ENCODE data around the gene NFASC.

NFASC gene

GRCh38 chr1:204978782-204979181, 108.1 kb downstream of the NFASC start:
- H3K9me3 ChIP-seq (ENCODE audit: control insufficient read depth, low read depth, low read length) = no peaks in the 10 kb centered on the region
- H3K27ac ChIP-seq (ENCODE audit: low read length) = no peak overlapping the region
- H3K27me3 ChIP-seq (ENCODE audit: control insufficient read depth, insufficient read depth, low read length) = no peaks in the 10 kb centered on the region
- H3K4me1 ChIP-seq (ENCODE audit: control insufficient read depth, low read depth, low read length) = no peaks in the 10 kb centered on the region
- H3K9ac ChIP-seq (ENCODE audit: low read length) = no peak overlapping the region
- no peaks in the 10 kb centered on the region for H3K36me3 ChIP-seq (ENCODE audit: control insufficient read depth, low read depth, low read length)
- H3K4me3 ChIP-seq (ENCODE audit: low read length) = no peak overlapping the region

GRCh38 chr1:204979306-204979705, 108.6 kb downstream of the NFASC start:
- no peaks in the 10 kb centered on the region for H3K36me3 ChIP-seq (ENCODE audit: control insufficient read depth, low read depth, low read length)
- no peaks in the 10 kb centered on the region for H3K27me3 ChIP-seq (ENCODE audit: control insufficient read depth, insufficient read depth, low read length)
- no peak overlapping the region for H3K9ac ChIP-seq (ENCODE audit: low read length)
- no peaks in the 10 kb centered on the region for H3K9me3 ChIP-seq (ENCODE audit: control insufficient read depth, low read depth, low read length)
- H3K4me3 ChIP-seq (ENCODE audit: low read length) = no peak overlapping the region
- H3K27ac ChIP-seq (ENCODE audit: low read length) = no peak overlapping the region
- H3K4me1 ChIP-seq (ENCODE audit: control insufficient read depth, low read depth, low read length) = no peaks in the 10 kb centered on the region

- Histone ChIP-seq H3K4me1 (ENCODE audit: control insufficient read depth, low read depth, low read length) (no peaks in the 10 kb centered on the region), H3K27me3 (ENCODE audit: control insufficient read depth, insufficient read depth, low read length) (no peaks in the 10 kb centered on the region)
These were observed 109.4 kb downstream of the NFASC start for GRCh38 chr1:204979891-204980649.

GRCh38 chr1:204980840-204981405, 110.3 kb downstream of the NFASC start:
- Histone ChIP-seq H3K27me3 (ENCODE audit: control insufficient read depth, insufficient read depth, low read length) (no peaks in the 10 kb centered on the region), H3K36me3 (ENCODE audit: control insufficient read depth, low read depth, low read length) (no peaks in the 10 kb centered on the region), H3K4me1 (ENCODE audit: control insufficient read depth, low read depth, low read length) (no peaks in the 10 kb centered on the region), H3K4me3 (ENCODE audit: low read length) (no peak overlapping the region), H3K27ac (ENCODE audit: low read length) (no peak overlapping the region), H3K9ac (ENCODE audit: low read length) (no peak overlapping the region), H3K9me3 (ENCODE audit: control insufficient read depth, low read depth, low read length) (no peaks in the 10 kb centered on the region)

More at GRCh38 chr1:204979891-204980649, 109.4 kb downstream of the NFASC start:
- Histone ChIP-seq H3K4me3 (ENCODE audit: low read length) (no peak overlapping the region), H3K36me3 (ENCODE audit: control insufficient read depth, low read depth, low read length) (no peaks in the 10 kb centered on the region), H3K9me3 (ENCODE audit: control insufficient read depth, low read depth, low read length) (no peaks in the 10 kb centered on the region), H3K9ac (ENCODE audit: low read length) (no peak overlapping the region), H3K27ac (ENCODE audit: low read length) (no peak overlapping the region)

GRCh38 chr1:204983136-204983535, 112.5 kb downstream of the NFASC start:
- H3K4me1 ChIP-seq (ENCODE audit: control insufficient read depth, low read depth, low read length) = no peaks in the 10 kb centered on the region
- no peak overlapping the region for H3K27ac ChIP-seq (ENCODE audit: low read length)
- H3K36me3 ChIP-seq (ENCODE audit: control insufficient read depth, low read depth, low read length) = no peaks in the 10 kb centered on the region
- no peak overlapping the region for H3K4me3 ChIP-seq (ENCODE audit: low read length)
- H3K27me3 ChIP-seq (ENCODE audit: control insufficient read depth, insufficient read depth, low read length) = no peaks in the 10 kb centered on the region
- no peaks in the 10 kb centered on the region for H3K9me3 ChIP-seq (ENCODE audit: control insufficient read depth, low read depth, low read length)
- no peak overlapping the region for H3K9ac ChIP-seq (ENCODE audit: low read length)

- no peak overlapping the region for H3K9ac ChIP-seq (ENCODE audit: low read length)
- no peaks in the 10 kb centered on the region for H3K9me3 ChIP-seq (ENCODE audit: control insufficient read depth, low read depth, low read length)
- H3K4me3 ChIP-seq (ENCODE audit: low read length) = no peak overlapping the region
- no peaks in the 10 kb centered on the region for H3K27me3 ChIP-seq (ENCODE audit: control insufficient read depth, insufficient read depth, low read length)
- H3K36me3 ChIP-seq (ENCODE audit: control insufficient read depth, low read depth, low read length) = no peaks in the 10 kb centered on the region
- no peaks in the 10 kb centered on the region for H3K4me1 ChIP-seq (ENCODE audit: control insufficient read depth, low read depth, low read length)
- H3K27ac ChIP-seq (ENCODE audit: low read length) = no peak overlapping the region
These were observed 113.2 kb downstream of the NFASC start for GRCh38 chr1:204983881-204984280.

- H3K27ac ChIP-seq (ENCODE audit: low read length) = no peak overlapping the region
- H3K4me3 ChIP-seq (ENCODE audit: low read length) = no peak overlapping the region
- H3K9me3 ChIP-seq (ENCODE audit: control insufficient read depth, low read depth, low read length) = no peaks in the 10 kb centered on the region
- no peaks in the 10 kb centered on the region for H3K27me3 ChIP-seq (ENCODE audit: control insufficient read depth, insufficient read depth, low read length)
- no peaks in the 10 kb centered on the region for H3K4me1 ChIP-seq (ENCODE audit: control insufficient read depth, low read depth, low read length)
- H3K36me3 ChIP-seq (ENCODE audit: control insufficient read depth, low read depth, low read length) = no peaks in the 10 kb centered on the region
- no peak overlapping the region for H3K9ac ChIP-seq (ENCODE audit: low read length)
These were observed 113.8 kb downstream of the NFASC start for GRCh38 chr1:204984499-204984898.

- Histone ChIP-seq H3K9me3 (ENCODE audit: control insufficient read depth, low read depth, low read length) (no peaks in the 10 kb centered on the region), H3K36me3 (ENCODE audit: control insufficient read depth, low read depth, low read length) (no peaks in the 10 kb centered on the region), H3K4me3 (ENCODE audit: low read length) (no peak overlapping the region), H3K27ac (ENCODE audit: low read length) (no peak overlapping the region), H3K27me3 (ENCODE audit: control insufficient read depth, insufficient read depth, low read length) (peaks cover 6% of the 10 kb centered on the region), H3K9ac (ENCODE audit: low read length) (no peak overlapping the region), H3K4me1 (ENCODE audit: control insufficient read depth, low read depth, low read length) (peaks cover 7% of the 10 kb centered on the region)
These were observed 115.5 kb downstream of the NFASC start for GRCh38 chr1:204986181-204986580.

- H3K27me3 ChIP-seq (ENCODE audit: control insufficient read depth, insufficient read depth, low read length) = peaks cover 6% of the 10 kb centered on the region
- H3K4me3 ChIP-seq (ENCODE audit: low read length) = no peak overlapping the region
These were observed 117.0 kb downstream of the NFASC start for GRCh38 chr1:204987689-204988088.

GRCh38 chr1:204988196-204988595, 117.5 kb downstream of the NFASC start:
- H3K36me3 ChIP-seq (ENCODE audit: control insufficient read depth, low read depth, low read length) = no peaks in the 10 kb centered on the region
- H3K4me3 ChIP-seq (ENCODE audit: low read length) = no peak overlapping the region
- H3K9ac ChIP-seq (ENCODE audit: low read length) = no peak overlapping the region
- peaks cover 6% of the 10 kb centered on the region for H3K27me3 ChIP-seq (ENCODE audit: control insufficient read depth, insufficient read depth, low read length)
- no peak overlapping the region for H3K27ac ChIP-seq (ENCODE audit: low read length)
- no peaks in the 10 kb centered on the region for H3K9me3 ChIP-seq (ENCODE audit: control insufficient read depth, low read depth, low read length)
- H3K4me1 ChIP-seq (ENCODE audit: control insufficient read depth, low read depth, low read length) = peaks cover 16% of the 10 kb centered on the region

More at GRCh38 chr1:204987689-204988088, 117.0 kb downstream of the NFASC start:
- Histone ChIP-seq H3K4me1 (ENCODE audit: control insufficient read depth, low read depth, low read length) (peaks cover 16% of the 10 kb centered on the region), H3K9ac (ENCODE audit: low read length) (no peak overlapping the region), H3K27ac (ENCODE audit: low read length) (no peak overlapping the region), H3K36me3 (ENCODE audit: control insufficient read depth, low read depth, low read length) (no peaks in the 10 kb centered on the region), H3K9me3 (ENCODE audit: control insufficient read depth, low read depth, low read length) (no peaks in the 10 kb centered on the region)

- Histone ChIP-seq H3K9ac (ENCODE audit: low read length) (no peak overlapping the region), H3K9me3 (ENCODE audit: control insufficient read depth, low read depth, low read length) (no peaks in the 10 kb centered on the region), H3K36me3 (ENCODE audit: control insufficient read depth, low read depth, low read length) (no peaks in the 10 kb centered on the region), H3K4me1 (ENCODE audit: control insufficient read depth, low read depth, low read length) (peaks cover 16% of the 10 kb centered on the region), H3K27ac (ENCODE audit: low read length) (no peak overlapping the region), H3K27me3 (ENCODE audit: control insufficient read depth, insufficient read depth, low read length) (peaks cover 6% of the 10 kb centered on the region), H3K4me3 (ENCODE audit: low read length) (no peak overlapping the region)
These were observed 118.8 kb downstream of the NFASC start for GRCh38 chr1:204989266-204990058.
